Activated CD4-positive, CD25-positive, alpha-beta regulatory T cell treated with anti-CD3 and anti-CD28 coated beads, Interleukin-2, amount 50 U/mL, for 72 hours (primary cell): ENCODE measurements around the gene TMEM91.
A peak's percentile ranks its signal among the peaks of the same experiment; 100 is the strongest.
"Not testable (repeated sequence)": the region's sequence is repeated elsewhere in the genome, so short reads cannot be mapped to it uniquely, and the experiment has no call there.

Experiments
- DNase-seq: peaks from one replicate; pipeline ENCODE4 v3.0.0; 2021

Gene TMEM91

GRCh38 chr19:41376241-41376997, at the start of gene TMEM91:
TMEM91 (plus strand) TSS chr19:41376533; CDS start chr19:41378310, 1,777 bp downstream.
- peak; percentile 35 for DNase-seq

GRCh38 chr19:41327076-41327575, 49.2 kb upstream of the TMEM91 start:
- no peak for DNase-seq

- DNase-seq = peak; percentile 90
Observed at GRCh38 chr19:41327576-41328156, 48.7 kb upstream of the TMEM91 start.

- no peak for DNase-seq
Observed at GRCh38 chr19:41328157-41328841, 48.0 kb upstream of the TMEM91 start.

- no peak for DNase-seq
Observed at GRCh38 chr19:41328842-41329225, 47.5 kb upstream of the TMEM91 start.

- DNase-seq = no peak
Observed at GRCh38 chr19:41330481-41330880, 45.9 kb upstream of the TMEM91 start.

- DNase-seq = no peak
Observed at GRCh38 chr19:41330946-41331678, 45.2 kb upstream of the TMEM91 start.

GRCh38 chr19:41332000-41332399, 44.3 kb upstream of the TMEM91 start:
- no peak for DNase-seq

- DNase-seq = no peak
Observed at GRCh38 chr19:41332468-41332867, 43.9 kb upstream of the TMEM91 start.

GRCh38 chr19:41334793-41335192, 41.5 kb upstream of the TMEM91 start:
- no peak for DNase-seq

GRCh38 chr19:41335467-41335866, 40.9 kb upstream of the TMEM91 start:
- no peak for DNase-seq

- no peak for DNase-seq
Observed at GRCh38 chr19:41339936-41340335, 36.4 kb upstream of the TMEM91 start.

- no peak for DNase-seq
Observed at GRCh38 chr19:41341669-41342490, 34.5 kb upstream of the TMEM91 start.

- no peak for DNase-seq
Observed at GRCh38 chr19:41344162-41344561, 32.2 kb upstream of the TMEM91 start.

GRCh38 chr19:41346916-41347315, 29.4 kb upstream of the TMEM91 start:
- DNase-seq = not testable (repeated sequence)

- no peak for DNase-seq
Observed at GRCh38 chr19:41350735-41351338, 25.5 kb upstream of the TMEM91 start.

- peak; percentile 82 for DNase-seq
Observed at GRCh38 chr19:41351339-41352245, 24.7 kb upstream of the TMEM91 start.

GRCh38 chr19:41352279-41352608, 24.1 kb upstream of the TMEM91 start:
- no peak for DNase-seq

GRCh38 chr19:41352609-41353465, 23.5 kb upstream of the TMEM91 start:
- DNase-seq = peak; percentile 78
